ENCODE results near the gene TAC4. TPM values are rescaled to one million over a fixed set of nuclear protein-coding genes. Genes with fewer than 3 reads are reported as not detected.

TAC4 gene
- total RNA-seq: 2.1 TPM

- Histone ChIP-seq H3K36me3 (ENCODE audit: control insufficient read depth in 3 of 3, insufficient read depth in 3 of 3, low read length in 3 of 3) (peaks cover 0 to 5% (median 4%) of the 10 kb centered on the region in 3 donors), H3K9me3 (ENCODE audit: control insufficient read depth in 3 of 3, low read length in 3 of 3) (no peaks in the 10 kb centered on the region), H3K27ac (ENCODE audit: low read depth, low read length) (no peak within 1 kb of the TSS), H3K4me1 (ENCODE audit: control insufficient read depth in 3 of 3, insufficient read depth in 3 of 3, low read length in 3 of 3) (peaks cover 39 to 68% (median 49%) of the 10 kb centered on the region in 3 donors), H3K27me3 (ENCODE audit: control insufficient read depth in 3 of 3, insufficient read depth in 3 of 3, low read length in 3 of 3) (no peaks in the 10 kb centered on the region), H3K4me3 (ENCODE audit: low read length in 3 of 3) (no peak within 1 kb of the TSS), H3K9ac (ENCODE audit: low read depth in 1 of 3, low read length in 3 of 3) (peak within 1 kb of the TSS in 1 of 3 donors; percentile 54)
Measured at GRCh38 chr17:49848019-49848473, at the start of gene TAC4. TAC4 (minus strand) TSS chr17:49848069; CDS start chr17:49848017, 52 bp downstream.

GRCh38 chr17:49896860-49897259 lies 49.0 kb upstream of the TAC4 start:
- Histone ChIP-seq H3K4me3 (ENCODE audit: low read length in 3 of 3) (no peak overlapping the region), H3K9ac (ENCODE audit: low read depth in 1 of 3, low read length in 3 of 3) (no peak overlapping the region), H3K36me3 (ENCODE audit: control insufficient read depth in 3 of 3, insufficient read depth in 3 of 3, low read length in 3 of 3) (no peaks in the 10 kb centered on the region), H3K27me3 (ENCODE audit: control insufficient read depth in 3 of 3, insufficient read depth in 3 of 3, low read length in 3 of 3) (peaks cover 17 to 36% (median 17%) of the 10 kb centered on the region in 3 donors), H3K4me1 (ENCODE audit: control insufficient read depth in 3 of 3, insufficient read depth in 3 of 3, low read length in 3 of 3) (no peaks in the 10 kb centered on the region), H3K9me3 (ENCODE audit: control insufficient read depth in 3 of 3, low read length in 3 of 3) (no peaks in the 10 kb centered on the region), H3K27ac (ENCODE audit: low read depth, low read length) (no peak overlapping the region)

GRCh38 chr17:49896222-49896621 lies 48.4 kb upstream of the TAC4 start:
- H3K4me1 ChIP-seq (ENCODE audit: control insufficient read depth in 3 of 3, insufficient read depth in 3 of 3, low read length in 3 of 3): no peaks in the 10 kb centered on the region
- H3K36me3 ChIP-seq (ENCODE audit: control insufficient read depth in 3 of 3, insufficient read depth in 3 of 3, low read length in 3 of 3): no peaks in the 10 kb centered on the region
- H3K27ac ChIP-seq (ENCODE audit: low read depth, low read length): no peak overlapping the region
- no peaks in the 10 kb centered on the region for H3K9me3 ChIP-seq (ENCODE audit: control insufficient read depth in 3 of 3, low read length in 3 of 3)
- H3K27me3 ChIP-seq (ENCODE audit: control insufficient read depth in 3 of 3, insufficient read depth in 3 of 3, low read length in 3 of 3): peaks cover 15 to 32% (median 18%) of the 10 kb centered on the region in 3 donors
- no peak overlapping the region for H3K4me3 ChIP-seq (ENCODE audit: low read length in 3 of 3)
- H3K9ac ChIP-seq (ENCODE audit: low read depth in 1 of 3, low read length in 3 of 3): no peak overlapping the region

- Histone ChIP-seq H3K9ac (ENCODE audit: low read depth in 1 of 3, low read length in 3 of 3) (no peak overlapping the region), H3K27me3 (ENCODE audit: control insufficient read depth in 3 of 3, insufficient read depth in 3 of 3, low read length in 3 of 3) (peaks cover 17 to 32% (median 19%) of the 10 kb centered on the region in 3 donors), H3K27ac (ENCODE audit: low read depth, low read length) (no peak overlapping the region), H3K9me3 (ENCODE audit: control insufficient read depth in 3 of 3, low read length in 3 of 3) (no peaks in the 10 kb centered on the region), H3K4me3 (ENCODE audit: low read length in 3 of 3) (no peak overlapping the region), H3K36me3 (ENCODE audit: control insufficient read depth in 3 of 3, insufficient read depth in 3 of 3, low read length in 3 of 3) (no peaks in the 10 kb centered on the region), H3K4me1 (ENCODE audit: control insufficient read depth in 3 of 3, insufficient read depth in 3 of 3, low read length in 3 of 3) (no peaks in the 10 kb centered on the region)
Measured at GRCh38 chr17:49895812-49896211, 47.9 kb upstream of the TAC4 start.

- Histone ChIP-seq H3K4me1 (ENCODE audit: control insufficient read depth in 3 of 3, insufficient read depth in 3 of 3, low read length in 3 of 3) (peaks cover 0 to 4% (median 0%) of the 10 kb centered on the region in 3 donors), H3K27ac (ENCODE audit: low read depth, low read length) (no peak overlapping the region), H3K27me3 (ENCODE audit: control insufficient read depth in 3 of 3, insufficient read depth in 3 of 3, low read length in 3 of 3) (peaks cover 15 to 35% (median 19%) of the 10 kb centered on the region in 3 donors), H3K4me3 (ENCODE audit: low read length in 3 of 3) (no peak overlapping the region), H3K36me3 (ENCODE audit: control insufficient read depth in 3 of 3, insufficient read depth in 3 of 3, low read length in 3 of 3) (no peaks in the 10 kb centered on the region), H3K9ac (ENCODE audit: low read depth in 1 of 3, low read length in 3 of 3) (no peak overlapping the region), H3K9me3 (ENCODE audit: control insufficient read depth in 3 of 3, low read length in 3 of 3) (no peaks in the 10 kb centered on the region)
Measured at GRCh38 chr17:49894761-49895160, 46.9 kb upstream of the TAC4 start.

GRCh38 chr17:49891694-49892389 lies 44.0 kb upstream of the TAC4 start:
- Histone ChIP-seq H3K9ac (ENCODE audit: low read depth in 1 of 3, low read length in 3 of 3) (no peak overlapping the region), H3K9me3 (ENCODE audit: control insufficient read depth in 3 of 3, low read length in 3 of 3) (no peaks in the 10 kb centered on the region), H3K27me3 (ENCODE audit: control insufficient read depth in 3 of 3, insufficient read depth in 3 of 3, low read length in 3 of 3) (peaks cover 15 to 44% (median 29%) of the 10 kb centered on the region in 3 donors), H3K36me3 (ENCODE audit: control insufficient read depth in 3 of 3, insufficient read depth in 3 of 3, low read length in 3 of 3) (no peaks in the 10 kb centered on the region), H3K4me1 (ENCODE audit: control insufficient read depth in 3 of 3, insufficient read depth in 3 of 3, low read length in 3 of 3) (peaks cover 0 to 4% (median 0%) of the 10 kb centered on the region in 3 donors), H3K4me3 (ENCODE audit: low read length in 3 of 3) (no peak overlapping the region), H3K27ac (ENCODE audit: low read depth, low read length) (no peak overlapping the region)

GRCh38 chr17:49891271-49891670 lies 43.4 kb upstream of the TAC4 start:
- Histone ChIP-seq H3K27ac (ENCODE audit: low read depth, low read length) (no peak overlapping the region), H3K27me3 (ENCODE audit: control insufficient read depth in 3 of 3, insufficient read depth in 3 of 3, low read length in 3 of 3) (peaks cover 13 to 44% (median 29%) of the 10 kb centered on the region in 3 donors), H3K4me3 (ENCODE audit: low read length in 3 of 3) (no peak overlapping the region), H3K9me3 (ENCODE audit: control insufficient read depth in 3 of 3, low read length in 3 of 3) (no peaks in the 10 kb centered on the region), H3K4me1 (ENCODE audit: control insufficient read depth in 3 of 3, insufficient read depth in 3 of 3, low read length in 3 of 3) (peaks cover 0 to 4% (median 0%) of the 10 kb centered on the region in 3 donors), H3K36me3 (ENCODE audit: control insufficient read depth in 3 of 3, insufficient read depth in 3 of 3, low read length in 3 of 3) (no peaks in the 10 kb centered on the region), H3K9ac (ENCODE audit: low read depth in 1 of 3, low read length in 3 of 3) (no peak overlapping the region)

- Histone ChIP-seq H3K4me1 (ENCODE audit: control insufficient read depth in 3 of 3, insufficient read depth in 3 of 3, low read length in 3 of 3) (peaks cover 0 to 4% (median 0%) of the 10 kb centered on the region in 3 donors), H3K27ac (ENCODE audit: low read depth, low read length) (no peak overlapping the region), H3K27me3 (ENCODE audit: control insufficient read depth in 3 of 3, insufficient read depth in 3 of 3, low read length in 3 of 3) (peaks cover 10 to 45% (median 30%) of the 10 kb centered on the region in 3 donors), H3K9ac (ENCODE audit: low read depth in 1 of 3, low read length in 3 of 3) (no peak overlapping the region), H3K4me3 (ENCODE audit: low read length in 3 of 3) (no peak overlapping the region), H3K36me3 (ENCODE audit: control insufficient read depth in 3 of 3, insufficient read depth in 3 of 3, low read length in 3 of 3) (no peaks in the 10 kb centered on the region), H3K9me3 (ENCODE audit: control insufficient read depth in 3 of 3, low read length in 3 of 3) (no peaks in the 10 kb centered on the region)
Measured at GRCh38 chr17:49890852-49891251, 43.0 kb upstream of the TAC4 start.

GRCh38 chr17:49890077-49890821 lies 42.4 kb upstream of the TAC4 start:
- peaks cover 10 to 45% (median 31%) of the 10 kb centered on the region in 3 donors for H3K27me3 ChIP-seq (ENCODE audit: control insufficient read depth in 3 of 3, insufficient read depth in 3 of 3, low read length in 3 of 3)
- H3K36me3 ChIP-seq (ENCODE audit: control insufficient read depth in 3 of 3, insufficient read depth in 3 of 3, low read length in 3 of 3): no peaks in the 10 kb centered on the region
- H3K27ac ChIP-seq (ENCODE audit: low read depth, low read length): no peak overlapping the region
- no peaks in the 10 kb centered on the region for H3K9me3 ChIP-seq (ENCODE audit: control insufficient read depth in 3 of 3, low read length in 3 of 3)
- no peak overlapping the region for H3K4me3 ChIP-seq (ENCODE audit: low read length in 3 of 3)
- H3K9ac ChIP-seq (ENCODE audit: low read depth in 1 of 3, low read length in 3 of 3): no peak overlapping the region
- peaks cover 0 to 4% (median 0%) of the 10 kb centered on the region in 3 donors for H3K4me1 ChIP-seq (ENCODE audit: control insufficient read depth in 3 of 3, insufficient read depth in 3 of 3, low read length in 3 of 3)

GRCh38 chr17:49889500-49889899 lies 41.6 kb upstream of the TAC4 start:
- Histone ChIP-seq H3K9me3 (ENCODE audit: control insufficient read depth in 3 of 3, low read length in 3 of 3) (no peaks in the 10 kb centered on the region), H3K27ac (ENCODE audit: low read depth, low read length) (no peak overlapping the region), H3K27me3 (ENCODE audit: control insufficient read depth in 3 of 3, insufficient read depth in 3 of 3, low read length in 3 of 3) (peaks cover 10 to 41% (median 33%) of the 10 kb centered on the region in 3 donors), H3K4me3 (ENCODE audit: low read length in 3 of 3) (no peak overlapping the region), H3K9ac (ENCODE audit: low read depth in 1 of 3, low read length in 3 of 3) (no peak overlapping the region), H3K36me3 (ENCODE audit: control insufficient read depth in 3 of 3, insufficient read depth in 3 of 3, low read length in 3 of 3) (no peaks in the 10 kb centered on the region), H3K4me1 (ENCODE audit: control insufficient read depth in 3 of 3, insufficient read depth in 3 of 3, low read length in 3 of 3) (peaks cover 0 to 4% (median 0%) of the 10 kb centered on the region in 3 donors)
